Liver (tissue), 3 donors: ENCODE measurements around the gene ABLIM3.

Experiments used
- CTCF ChIP-seq: fragments of 150-350 bp; IDR thresholded peaks from 2 replicates; pipeline ENCODE4 v1.5.1; 2017; ENCODE audit warnings: improper control_type of control experiment, low read depth, low read length; ENCODE audit not compliant: missing input control
- FOXA1 ChIP-seq: IDR thresholded peaks from 2 replicates; pipeline ENCODE4 v1.6.1; 2016; ENCODE audit warnings: antibody characterized with exemption
- GABPA ChIP-seq, 2 donors: IDR thresholded peaks in 1 of 2; conservative IDR thresholded peaks in 1 of 2; 2 replicates each; pipeline ENCODE4 v1.6.1; 2016; ENCODE audit warnings: antibody characterized with exemption in 2 of 2, mild to moderate bottlenecking in 1 of 2, moderate library complexity in 1 of 2
- JUND ChIP-seq, 2 donors: IDR thresholded peaks; 2 replicates each; pipeline ENCODE4 v1.6.1; 2016; ENCODE audit warnings: antibody characterized with exemption in 2 of 2
- MAX ChIP-seq: IDR thresholded peaks from 2 replicates; pipeline ENCODE4 v1.6.1; 2016; ENCODE audit warnings: antibody characterized with exemption
- RAD21 ChIP-seq, 2 donors: IDR thresholded peaks; 2 replicates each; pipeline ENCODE4 v1.6.1; 2016; ENCODE audit warnings: antibody characterized with exemption in 2 of 2, mild to moderate bottlenecking in 2 of 2
- RXRA ChIP-seq, 2 donors: IDR thresholded peaks; 2 replicates each; pipeline ENCODE4 v1.6.1; 2017 to 2018; ENCODE audit warnings: antibody characterized with exemption in 2 of 2, mild to moderate bottlenecking in 1 of 2
- SP1 ChIP-seq: IDR thresholded peaks from 2 replicates; pipeline ENCODE4 v1.6.1; 2018; ENCODE audit warnings: antibody characterized with exemption, mild to moderate bottlenecking
- TAF1 ChIP-seq: conservative IDR thresholded peaks from 2 replicates; pipeline ENCODE4 v1.6.1; 2016; ENCODE audit warnings: antibody characterized with exemption, mild to moderate bottlenecking
- ZBTB33 ChIP-seq: IDR thresholded peaks from 2 replicates; pipeline ENCODE4 v1.6.1; 2016; ENCODE audit warnings: antibody characterized with exemption
- TF ChIP-seq, protein P1 (sequence below): IDR thresholded peaks from 2 replicates; pipeline ENCODE4 v1.6.1; 2016; ENCODE audit warnings: antibody characterized with exemption, mild to moderate bottlenecking
- donor health status: healthy.
- donor health status: healthy.

DNA sequence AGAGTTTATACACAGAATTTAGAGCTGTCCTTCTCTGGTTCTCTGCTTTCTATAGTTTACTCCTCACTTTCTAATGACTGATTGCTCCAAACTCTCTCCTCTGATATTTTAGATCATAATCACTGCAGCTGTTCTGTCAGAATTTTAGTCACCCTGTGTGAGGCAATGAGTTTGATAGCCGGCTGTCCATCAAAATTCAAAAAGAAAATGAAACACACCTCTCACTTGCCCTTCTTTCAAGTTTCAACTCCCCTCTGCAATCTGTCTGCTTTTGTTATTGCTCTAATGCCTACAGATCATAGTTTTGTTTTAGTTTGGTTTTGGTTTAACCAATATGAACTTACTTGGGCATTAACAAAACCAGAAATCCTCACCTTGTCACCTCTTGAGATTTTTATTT lies 23.3 kb upstream of the ABLIM3 start:
- TF ChIP-seq RAD21 (IDR thresholded peaks at IDR 0.05) (no peak), CTCF (no peak), RXRA (IDR thresholded peaks at IDR 0.05) (no peak), SP1 (no peak), JUND (IDR thresholded peaks at IDR 0.05) (no peak), MAX (no peak), GABPA (IDR thresholded peaks at IDR 0.05 in 1 of 2, conservative IDR thresholded peaks at IDR 0.05 in 1 of 2) (no peak), TAF1 (no peak), FOXA1 (no peak), ZBTB33 (no peak)
- TF ChIP-seq, protein P1, sequence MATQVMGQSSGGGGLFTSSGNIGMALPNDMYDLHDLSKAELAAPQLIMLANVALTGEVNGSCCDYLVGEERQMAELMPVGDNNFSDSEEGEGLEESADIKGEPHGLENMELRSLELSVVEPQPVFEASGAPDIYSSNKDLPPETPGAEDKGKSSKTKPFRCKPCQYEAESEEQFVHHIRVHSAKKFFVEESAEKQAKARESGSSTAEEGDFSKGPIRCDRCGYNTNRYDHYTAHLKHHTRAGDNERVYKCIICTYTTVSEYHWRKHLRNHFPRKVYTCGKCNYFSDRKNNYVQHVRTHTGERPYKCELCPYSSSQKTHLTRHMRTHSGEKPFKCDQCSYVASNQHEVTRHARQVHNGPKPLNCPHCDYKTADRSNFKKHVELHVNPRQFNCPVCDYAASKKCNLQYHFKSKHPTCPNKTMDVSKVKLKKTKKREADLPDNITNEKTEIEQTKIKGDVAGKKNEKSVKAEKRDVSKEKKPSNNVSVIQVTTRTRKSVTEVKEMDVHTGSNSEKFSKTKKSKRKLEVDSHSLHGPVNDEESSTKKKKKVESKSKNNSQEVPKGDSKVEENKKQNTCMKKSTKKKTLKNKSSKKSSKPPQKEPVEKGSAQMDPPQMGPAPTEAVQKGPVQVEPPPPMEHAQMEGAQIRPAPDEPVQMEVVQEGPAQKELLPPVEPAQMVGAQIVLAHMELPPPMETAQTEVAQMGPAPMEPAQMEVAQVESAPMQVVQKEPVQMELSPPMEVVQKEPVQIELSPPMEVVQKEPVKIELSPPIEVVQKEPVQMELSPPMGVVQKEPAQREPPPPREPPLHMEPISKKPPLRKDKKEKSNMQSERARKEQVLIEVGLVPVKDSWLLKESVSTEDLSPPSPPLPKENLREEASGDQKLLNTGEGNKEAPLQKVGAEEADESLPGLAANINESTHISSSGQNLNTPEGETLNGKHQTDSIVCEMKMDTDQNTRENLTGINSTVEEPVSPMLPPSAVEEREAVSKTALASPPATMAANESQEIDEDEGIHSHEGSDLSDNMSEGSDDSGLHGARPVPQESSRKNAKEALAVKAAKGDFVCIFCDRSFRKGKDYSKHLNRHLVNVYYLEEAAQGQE, result no peak
